GM21528 (cell line): ENCODE data around the gene CHORDC1.
"Not testable (repeated sequence)": the region's sequence is repeated elsewhere in the genome, so short reads cannot be mapped to it uniquely, and the experiment has no call there.

ENCODE experiments used
- ATAC-seq: cut with Tn5 transposase; IDR thresholded peaks from one replicate; pipeline ENCODE4 v1.9.1; 2021; ENCODE audit warnings: mild to moderate bottlenecking, moderate library complexity; ENCODE audit not compliant: unreplicated experiment, low FRiP score

The CHORDC1 gene

GRCh38 chr11:90222459-90223247 is at the start of gene CHORDC1:
CHORDC1 (minus strand) TSS chr11:90223049; CDS start chr11:90222954, 95 bp downstream.
- ATAC-seq: peak; percentile 93

GRCh38 chr11:90257158-90257525 is 34.3 kb upstream of the CHORDC1 start:
- no peak for ATAC-seq

DNA sequence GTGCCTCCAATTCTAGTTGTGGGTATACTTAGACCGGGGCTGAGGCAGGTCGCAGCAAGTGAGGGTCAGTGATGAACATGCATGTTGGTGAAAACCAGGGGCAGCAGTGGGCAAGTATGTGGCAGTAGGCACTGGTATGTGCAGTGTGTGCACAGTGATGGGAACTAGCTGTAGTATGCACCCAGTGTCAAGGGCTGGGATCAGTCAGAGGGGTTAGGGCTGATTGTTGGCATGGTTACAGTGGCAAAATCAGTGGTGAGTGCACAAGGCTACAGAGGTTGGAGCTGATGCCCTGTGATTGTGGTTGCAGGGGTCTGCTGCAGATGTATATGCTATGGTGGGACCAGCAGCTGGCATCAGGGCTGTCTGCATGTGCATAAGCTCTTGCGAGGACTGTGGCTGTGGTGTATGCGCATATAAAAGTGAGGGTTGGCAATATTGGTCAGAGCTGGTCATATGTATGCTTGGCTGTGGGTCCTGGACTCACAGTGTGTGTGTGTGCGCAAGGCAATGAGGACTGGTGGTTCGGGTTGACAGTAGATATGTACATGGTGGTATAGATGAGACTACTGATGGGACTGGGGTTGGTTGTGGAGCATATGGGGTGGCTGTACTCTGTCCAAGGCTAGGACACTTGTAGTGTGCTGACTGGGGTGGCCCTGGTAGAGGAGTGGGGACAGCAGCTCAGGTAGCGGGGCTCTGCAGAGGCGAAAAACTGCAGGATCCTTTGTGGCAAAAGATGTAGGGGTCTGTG is 33.7 kb upstream of the CHORDC1 start:
- no peak for ATAC-seq

DNA sequence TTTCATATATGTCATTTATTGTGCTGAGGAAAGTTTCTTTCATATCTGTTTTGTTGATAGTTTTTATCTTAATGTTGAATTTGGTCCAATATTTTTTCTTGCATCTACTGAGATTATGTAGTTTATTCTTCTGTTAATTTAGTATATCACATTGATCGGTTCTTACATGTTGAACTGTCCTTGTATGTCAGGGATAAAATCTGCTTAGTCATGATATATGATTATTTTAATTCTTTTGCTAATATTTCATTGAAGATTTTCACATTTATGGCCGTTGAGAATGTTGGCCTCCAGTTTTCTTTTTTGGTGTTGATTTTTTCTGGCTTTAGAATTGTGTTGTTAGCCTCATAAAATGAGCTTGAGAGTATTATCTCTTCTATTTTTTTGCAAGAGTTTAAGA is 31.2 kb upstream of the CHORDC1 start:
- ATAC-seq: no peak

DNA sequence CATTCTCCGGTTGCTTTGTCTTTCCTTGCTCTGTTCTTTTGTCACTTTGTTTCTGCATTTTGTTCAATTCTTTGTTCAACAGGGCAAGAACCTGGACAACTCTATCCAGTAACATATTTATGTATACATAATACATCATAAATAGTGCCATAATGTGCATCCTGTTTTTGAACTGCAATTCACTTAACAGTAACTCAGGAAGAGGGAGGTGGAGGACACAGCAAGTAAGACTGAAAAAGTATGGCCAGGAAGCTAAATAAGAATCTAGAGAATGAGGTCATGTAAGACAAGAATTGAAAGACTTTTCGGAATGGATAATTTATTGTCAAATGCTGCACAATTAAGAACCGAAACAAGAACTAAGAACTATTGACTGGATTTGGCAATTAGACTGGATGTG is 29.2 kb upstream of the CHORDC1 start:
- ATAC-seq: no peak

GRCh38 chr11:90251599-90251998 is 28.8 kb upstream of the CHORDC1 start:
- no peak for ATAC-seq

DNA sequence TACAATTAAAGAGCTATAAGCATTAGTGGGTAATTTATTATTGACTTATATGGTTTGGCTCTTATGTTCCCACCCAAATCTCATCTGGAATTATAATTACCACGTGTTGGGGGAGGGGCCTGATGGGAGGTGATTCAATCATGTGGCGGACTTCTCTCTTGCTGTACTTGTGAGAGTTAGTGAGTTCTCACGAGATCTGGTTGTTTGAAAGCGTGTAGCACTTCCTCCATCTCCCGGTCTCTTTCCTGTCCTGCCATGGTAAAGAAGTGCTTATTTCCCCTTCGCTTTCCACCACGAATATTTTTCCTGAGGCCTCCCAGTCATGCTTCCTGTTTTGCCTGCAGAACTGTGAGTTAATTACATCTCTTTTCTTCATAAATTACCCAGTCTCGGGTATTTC is 28.1 kb upstream of the CHORDC1 start:
- ATAC-seq: no peak

DNA sequence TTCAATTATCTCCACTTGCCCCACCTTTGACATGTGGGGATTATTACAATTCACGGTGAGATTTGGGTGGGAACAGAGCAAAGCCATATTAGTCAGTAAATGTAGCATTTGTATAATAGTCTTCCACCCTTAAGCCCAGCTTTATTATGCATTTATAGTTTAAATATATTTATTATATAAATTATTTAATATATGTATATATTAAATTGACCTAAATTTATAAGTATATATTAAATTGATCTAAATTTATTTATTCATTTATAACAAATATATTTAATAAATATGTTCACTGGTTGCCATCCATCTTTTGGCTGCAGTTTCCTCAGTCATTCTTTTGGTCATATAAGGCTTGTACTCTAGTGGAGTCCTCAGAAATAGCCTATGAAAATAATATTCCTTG is 23.6 kb upstream of the CHORDC1 start:
- ATAC-seq: no peak

DNA sequence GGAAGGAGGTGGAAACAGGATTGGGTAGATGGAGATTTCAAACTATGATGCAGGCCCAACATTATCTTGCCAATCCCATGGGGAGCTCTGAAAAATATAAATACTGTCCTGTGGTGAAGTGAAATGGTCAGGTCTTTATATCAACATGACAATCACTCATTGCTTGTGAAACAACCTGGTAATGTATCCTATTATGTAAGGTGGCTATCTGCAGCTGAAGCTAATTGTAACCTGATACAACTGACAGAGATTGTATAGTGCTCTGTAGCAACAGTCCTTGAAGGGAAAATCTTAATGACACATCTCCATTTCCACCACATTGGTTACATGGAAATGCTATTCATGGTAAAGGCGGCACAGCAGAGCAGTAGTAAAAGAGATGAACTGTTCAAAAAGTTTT is 20.7 kb upstream of the CHORDC1 start:
- no peak for ATAC-seq

GRCh38 chr11:90242894-90243416 is 20.1 kb upstream of the CHORDC1 start:
- ATAC-seq: no peak

DNA sequence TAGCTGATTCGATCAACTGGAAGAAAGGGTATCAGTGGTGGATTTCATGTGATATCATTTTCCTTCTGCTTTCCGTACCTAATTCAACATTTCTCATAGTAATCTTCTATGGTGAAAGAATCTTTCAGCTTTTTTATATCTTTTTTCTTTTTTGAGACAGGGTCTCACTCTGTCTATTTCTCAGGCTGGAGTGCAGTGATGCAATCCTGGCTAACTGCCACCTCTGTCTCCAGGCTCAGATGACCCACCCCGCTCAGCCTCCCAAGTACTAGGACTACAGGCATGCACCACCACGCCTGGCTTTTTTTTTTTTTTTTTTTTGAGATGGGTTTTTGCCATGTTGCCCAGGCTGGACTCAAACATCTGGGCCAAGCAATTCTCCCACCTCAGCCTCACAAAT is 18.6 kb upstream of the CHORDC1 start:
- ATAC-seq: no peak

DNA sequence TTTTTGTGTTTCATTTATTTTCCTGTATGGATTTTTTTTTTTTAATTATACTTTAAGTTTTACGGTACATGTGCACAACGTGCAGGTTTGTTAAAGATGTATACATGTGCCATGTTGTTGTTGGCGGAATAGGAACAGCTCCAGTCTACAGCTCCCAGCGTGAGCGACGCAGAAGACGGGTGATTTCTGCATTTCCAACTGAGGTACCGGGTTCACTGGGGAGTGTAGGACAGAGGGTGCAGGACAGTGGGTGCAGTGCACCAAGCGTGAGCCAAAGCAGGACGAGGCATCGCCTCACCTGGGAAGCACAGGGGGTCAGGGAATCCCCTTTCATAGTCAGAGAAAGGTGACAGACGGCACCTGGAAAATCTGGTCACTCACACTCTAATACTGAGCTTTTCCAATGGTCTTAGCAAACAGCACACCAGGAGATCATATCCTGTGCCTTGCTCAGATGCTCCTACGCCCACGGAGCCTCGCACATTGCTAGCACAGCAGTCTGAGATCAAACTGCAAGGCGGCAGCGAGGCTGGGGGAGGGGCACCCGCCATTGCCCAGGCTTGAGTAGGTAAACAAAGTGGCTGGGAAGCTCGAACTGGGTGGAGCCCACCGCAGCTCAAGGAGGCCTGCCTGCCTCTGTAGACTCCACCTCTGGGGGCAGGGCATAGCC is 17.3 kb upstream of the CHORDC1 start:
- ATAC-seq: not testable (repeated sequence)

DNA sequence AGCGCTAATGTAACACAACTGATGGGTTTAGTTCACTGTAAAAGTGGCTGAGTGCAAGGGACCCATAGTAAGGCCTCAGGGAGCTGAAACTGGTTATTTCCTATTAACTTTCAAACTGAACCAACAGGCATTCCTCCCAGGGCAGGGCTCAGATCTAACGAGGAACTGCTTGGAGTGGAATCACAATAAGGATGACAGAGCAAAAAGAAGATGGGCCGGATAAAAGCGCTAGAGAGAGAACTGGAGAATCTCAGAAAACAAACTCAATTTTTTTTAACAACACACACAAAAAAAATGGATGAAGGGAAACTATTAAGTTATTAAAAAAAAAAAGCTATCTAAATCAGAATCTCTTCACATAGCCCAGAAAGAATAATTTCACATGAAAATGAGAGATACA is 14.2 kb upstream of the CHORDC1 start:
- ATAC-seq: no peak

DNA sequence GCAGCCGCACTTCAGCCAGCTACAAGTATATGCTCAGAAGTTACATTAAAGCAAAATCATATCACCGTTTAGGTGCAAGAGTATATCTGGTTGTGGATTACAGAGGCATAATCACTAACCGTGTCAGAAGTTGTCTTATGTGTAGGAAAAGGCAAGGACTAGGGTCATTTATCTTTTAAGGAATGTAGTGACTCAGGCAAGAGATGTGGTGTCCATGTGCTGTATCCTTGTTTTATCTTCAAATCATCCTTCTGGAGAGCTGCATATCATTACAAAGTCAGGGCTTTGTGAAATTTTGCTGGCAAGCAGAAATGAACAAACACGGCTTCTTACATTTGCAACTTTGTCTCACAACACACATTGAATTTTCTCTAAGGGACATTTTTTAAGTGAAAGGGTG is 12.7 kb upstream of the CHORDC1 start:
- no peak for ATAC-seq

GRCh38 chr11:90234977-90235376 is 12.1 kb upstream of the CHORDC1 start:
- ATAC-seq: no peak

- no peak for ATAC-seq
Measured at GRCh38 chr11:90229791-90230190, 6.9 kb upstream of the CHORDC1 start.

- ATAC-seq: no peak
Measured at GRCh38 chr11:90228056-90228455, 5.2 kb upstream of the CHORDC1 start.

GRCh38 chr11:90223248-90223585 is 368 bp upstream of the CHORDC1 start:
- peak; percentile 60 for ATAC-seq

DNA sequence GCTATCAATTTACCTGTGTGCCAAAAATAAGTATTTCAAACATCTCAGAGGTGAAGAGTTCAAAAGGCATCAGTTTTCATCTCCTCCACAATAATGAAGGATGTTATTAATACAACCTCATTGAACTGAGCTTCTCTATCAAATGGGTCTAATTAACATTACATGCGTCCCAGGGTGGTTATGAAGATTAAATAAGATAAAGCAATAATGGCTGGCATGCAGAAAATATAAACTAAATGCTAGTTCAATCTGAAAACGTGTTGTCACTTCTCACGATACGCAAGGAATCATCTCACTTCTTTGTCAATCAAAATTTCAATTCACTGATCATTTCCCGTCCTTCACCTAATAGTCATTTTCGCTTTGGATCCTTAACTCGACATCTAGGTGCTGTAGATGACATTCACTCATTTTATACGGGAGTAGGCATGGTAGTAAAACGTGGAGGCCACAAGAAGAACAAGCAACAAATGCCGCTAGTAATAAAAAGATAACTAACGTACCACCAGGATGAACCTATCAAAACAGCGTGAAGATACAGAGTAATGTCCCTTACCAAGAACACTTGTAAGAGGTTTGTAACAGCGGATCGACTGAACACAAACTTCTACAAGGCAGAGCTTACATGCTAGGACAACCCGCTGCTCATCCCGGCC is 918 bp downstream of the CHORDC1 start:
- no peak for ATAC-seq

GRCh38 chr11:90220391-90220790 is 2.5 kb downstream of the CHORDC1 start:
- ATAC-seq: no peak

GRCh38 chr11:90219438-90219837 is 3.4 kb downstream of the CHORDC1 start:
- no peak for ATAC-seq
